Astrocyte (in vitro differentiated cells and primary cell): ENCODE data around the gene RGPD8. TPM values are rescaled to one million over a fixed set of nuclear protein-coding genes. Genes with fewer than 3 reads are reported as not detected.

Experiments used
- DNase-seq: peaks from one replicate; pipeline ENCODE4 v3.0.0-alpha.2; 2010; ENCODE audit warnings: low read depth
- FAIRE-seq: peaks from 2 replicates; lab custom pipeline; 2011; peaks lifted over from hg19 to GRCh38; lab: Jason Lieb, UNC
- H2AFZ ChIP-seq: 2 replicates; pipeline ENCODE4 v1.6.0; 2012; ENCODE audit warnings: low read depth, low read length, inconsistent platforms
- H3K27ac ChIP-seq: 2 replicates; pipeline ENCODE4 v1.5.1; 2011; ENCODE audit warnings: low read depth, low read length, inconsistent platforms
- H3K27me3 ChIP-seq: 2 replicates; pipeline ENCODE4 v1.6.0; 2011; ENCODE audit warnings: low read length, inconsistent platforms; ENCODE audit not compliant: insufficient read depth
- H3K36me3 ChIP-seq: 2 replicates; pipeline ENCODE4 v1.5.1; 2011; ENCODE audit warnings: low read length, inconsistent platforms; ENCODE audit not compliant: insufficient read depth
- H3K4me1 ChIP-seq: 2 replicates; pipeline ENCODE4 v1.5.1; 2011; ENCODE audit warnings: low read length, inconsistent platforms; ENCODE audit not compliant: insufficient read depth
- H3K4me2 ChIP-seq: 2 replicates; pipeline ENCODE4 v1.6.0; 2012; ENCODE audit warnings: low read length, inconsistent platforms
- H3K4me3 ChIP-seq: 2 replicates; pipeline ENCODE4 v1.5.1; 2011; ENCODE audit warnings: low read depth, mild to moderate bottlenecking, low read length, inconsistent platforms; ENCODE audit not compliant: insufficient read depth
- H3K79me2 ChIP-seq: 2 replicates; pipeline ENCODE4 v1.6.0; 2012; ENCODE audit warnings: mild to moderate bottlenecking, low read length, inconsistent platforms; ENCODE audit not compliant: insufficient read depth
- H3K9ac ChIP-seq: 2 replicates; pipeline ENCODE4 v1.6.0; 2012; ENCODE audit warnings: mild to moderate bottlenecking, low read length, inconsistent platforms
- H3K9me3 ChIP-seq: 2 replicates; pipeline ENCODE4 v1.5.1; 2012; ENCODE audit warnings: low read depth, mild to moderate bottlenecking, low read length, inconsistent platforms; ENCODE audit not compliant: insufficient read depth
- H4K20me1 ChIP-seq: 2 replicates; pipeline ENCODE4 v1.6.0; 2012; ENCODE audit warnings: low read length, inconsistent platforms; ENCODE audit not compliant: insufficient read depth
- H3K27ac Mint-ChIP-seq: one replicate; pipeline ENCODE4 v1.8.0; 2021; ENCODE audit warnings: mild to moderate bottlenecking, mixed read lengths; ENCODE audit not compliant: unreplicated experiment
- H3K27me3 Mint-ChIP-seq: one replicate; pipeline ENCODE4 v1.8.0; 2021; ENCODE audit warnings: low read depth, mixed read lengths; ENCODE audit not compliant: unreplicated experiment
- H3K36me3 Mint-ChIP-seq: one replicate; pipeline ENCODE4 v1.8.0; 2021; ENCODE audit warnings: low read depth, mixed read lengths; ENCODE audit not compliant: unreplicated experiment
- H3K4me1 Mint-ChIP-seq: one replicate; pipeline ENCODE4 v1.8.0; 2021; ENCODE audit warnings: low read depth, mixed read lengths; ENCODE audit not compliant: unreplicated experiment
- H3K4me3 Mint-ChIP-seq: one replicate; pipeline ENCODE4 v1.8.0; 2021; ENCODE audit warnings: mild to moderate bottlenecking, moderate library complexity, mixed read lengths; ENCODE audit not compliant: unreplicated experiment
- H3K9me3 Mint-ChIP-seq: one replicate; pipeline ENCODE4 v1.8.0; 2021; ENCODE audit warnings: mild to moderate bottlenecking, mixed read lengths; ENCODE audit not compliant: unreplicated experiment
- CTCF ChIP-seq: IDR thresholded peaks from 2 replicates; pipeline ENCODE4 v1.5.1; 2011; ENCODE audit warnings: low read depth, mild to moderate bottlenecking, inconsistent platforms, low read length, moderate library complexity; ENCODE audit not compliant: insufficient read depth
- EZH2 ChIP-seq: IDR thresholded peaks from 2 replicates; pipeline ENCODE4 v1.6.1; 2012; ENCODE audit warnings: mild to moderate bottlenecking, low read length, inconsistent platforms; ENCODE audit not compliant: insufficient read depth
- total RNA-seq: library from RNA; stranded (reverse); gene quantifications from 2 replicates; pipeline ENCODE4 v1.2.1, GENCODE V29; 2021

RGPD8 gene
- total RNA-seq, 1 donor from 2014 or later: 9.6 TPM

GRCh38 chr2:112472547-112473263 is 39.3 kb upstream of the RGPD8 start:
- FAIRE-seq: no peak
- Histone ChIP-seq H4K20me1 (no peaks in the 10 kb centered on the region), H3K36me3 (no peaks in the 10 kb centered on the region), H2AFZ (no peak overlapping the region), H3K9ac (no peak overlapping the region), H3K27me3 (no peaks in the 10 kb centered on the region), H3K4me1 (no peaks in the 10 kb centered on the region), H3K27ac (no peak overlapping the region), H3K9me3 (no peaks in the 10 kb centered on the region), H3K79me2 (no peaks in the 10 kb centered on the region), H3K4me2 (no peak overlapping the region), H3K4me3 (no peak overlapping the region)
- no peaks in the 10 kb centered on the region for H3K4me1 Mint-ChIP-seq
- H3K27ac Mint-ChIP-seq: no peak overlapping the region
- H3K4me3 Mint-ChIP-seq: no peak overlapping the region
- no peaks in the 10 kb centered on the region for H3K36me3 Mint-ChIP-seq
- H3K27me3 Mint-ChIP-seq: peaks cover 8% of the 10 kb centered on the region
- peaks cover 3% of the 10 kb centered on the region for H3K9me3 Mint-ChIP-seq
- no peak for TF ChIP-seq EZH2
- no peak for TF ChIP-seq CTCF
- DNase-seq: no peak

- Mint-ChIP-seq H3K27ac (no peak overlapping the region), H3K27me3 (peaks cover 6% of the 10 kb centered on the region), H3K4me3 (no peak overlapping the region), H3K4me1 (no peaks in the 10 kb centered on the region), H3K36me3 (no peaks in the 10 kb centered on the region), H3K9me3 (peaks cover 3% of the 10 kb centered on the region)
- TF ChIP-seq EZH2 (no peak), CTCF (no peak)
- Histone ChIP-seq H3K4me3 (no peak overlapping the region), H3K9ac (no peak overlapping the region), H3K9me3 (no peaks in the 10 kb centered on the region), H3K27me3 (peaks cover 2% of the 10 kb centered on the region), H3K4me2 (no peak overlapping the region), H4K20me1 (no peaks in the 10 kb centered on the region), H2AFZ (no peak overlapping the region), H3K79me2 (no peaks in the 10 kb centered on the region), H3K36me3 (no peaks in the 10 kb centered on the region), H3K27ac (no peak overlapping the region), H3K4me1 (no peaks in the 10 kb centered on the region)
- DNase-seq (no peak), FAIRE-seq (no peak)
Measured at GRCh38 chr2:112465382-112465781, 31.9 kb upstream of the RGPD8 start.

GRCh38 chr2:112463256-112463655 is 29.8 kb upstream of the RGPD8 start:
- Histone ChIP-seq H3K27ac (no peak overlapping the region), H3K27me3 (peaks cover 2% of the 10 kb centered on the region), H3K79me2 (no peaks in the 10 kb centered on the region), H3K9ac (no peak overlapping the region), H3K36me3 (no peaks in the 10 kb centered on the region), H3K4me3 (no peak overlapping the region), H4K20me1 (no peaks in the 10 kb centered on the region), H2AFZ (no peak overlapping the region), H3K4me1 (no peaks in the 10 kb centered on the region), H3K4me2 (no peak overlapping the region), H3K9me3 (no peaks in the 10 kb centered on the region)
- Mint-ChIP-seq H3K27ac (no peak overlapping the region), H3K4me3 (no peak overlapping the region), H3K4me1 (no peaks in the 10 kb centered on the region), H3K27me3 (peaks cover 2% of the 10 kb centered on the region), H3K36me3 (no peaks in the 10 kb centered on the region), H3K9me3 (peaks cover 2% of the 10 kb centered on the region)
- FAIRE-seq: no peak
- no peak for DNase-seq
- no peak for TF ChIP-seq EZH2
- no peak for TF ChIP-seq CTCF
